ENCODE data around the gene ARSK.

The ARSK gene

GRCh38 chr5:95600557-95600956, 45.7 kb downstream of the ARSK start:
- H3K27ac ChIP-seq (ENCODE audit: extremely low read depth, low read depth, low read length) = no peak overlapping the region
- H3K9me3 ChIP-seq (ENCODE audit: control insufficient read depth, insufficient read depth, low read depth, low read length) = no peaks in the 10 kb centered on the region
- no peak overlapping the region for H3K4me3 ChIP-seq (ENCODE audit: low read depth, low read length)
- ChIA-PET POLR2A (no interaction called here), CTCF (interaction anchor here (0.6 kb wide), 1 partner anchor 673 kb away, joined by 3 read pairs; no protein-coding TSS in a partner anchor)
- TF ChIP-seq ZFP3 (tag by site-specific recombination; IDR thresholded peaks at IDR 0.05; ENCODE audit: low read depth) (no peak), OVOL3 (tag by site-specific recombination; IDR thresholded peaks at IDR 0.05) (no peak), ZNF48 (tag by site-specific recombination; IDR thresholded peaks at IDR 0.05) (no peak), ZNF549 (tag by site-specific recombination; IDR thresholded peaks at IDR 0.05) (no peak), SALL2 (tag by site-specific recombination; IDR thresholded peaks at IDR 0.05; ENCODE audit: borderline replicate concordance) (no peak)
- TF ChIP-seq, protein P1, sequence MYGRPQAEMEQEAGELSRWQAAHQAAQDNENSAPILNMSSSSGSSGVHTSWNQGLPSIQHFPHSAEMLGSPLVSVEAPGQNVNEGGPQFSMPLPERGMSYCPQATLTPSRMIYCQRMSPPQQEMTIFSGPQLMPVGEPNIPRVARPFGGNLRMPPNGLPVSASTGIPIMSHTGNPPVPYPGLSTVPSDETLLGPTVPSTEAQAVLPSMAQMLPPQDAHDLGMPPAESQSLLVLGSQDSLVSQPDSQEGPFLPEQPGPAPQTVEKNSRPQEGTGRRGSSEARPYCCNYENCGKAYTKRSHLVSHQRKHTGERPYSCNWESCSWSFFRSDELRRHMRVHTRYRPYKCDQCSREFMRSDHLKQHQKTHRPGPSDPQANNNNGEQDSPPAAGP (tag by site-specific recombination; IDR thresholded peaks at IDR 0.05) = no peak
- TF ChIP-seq, protein P2, sequence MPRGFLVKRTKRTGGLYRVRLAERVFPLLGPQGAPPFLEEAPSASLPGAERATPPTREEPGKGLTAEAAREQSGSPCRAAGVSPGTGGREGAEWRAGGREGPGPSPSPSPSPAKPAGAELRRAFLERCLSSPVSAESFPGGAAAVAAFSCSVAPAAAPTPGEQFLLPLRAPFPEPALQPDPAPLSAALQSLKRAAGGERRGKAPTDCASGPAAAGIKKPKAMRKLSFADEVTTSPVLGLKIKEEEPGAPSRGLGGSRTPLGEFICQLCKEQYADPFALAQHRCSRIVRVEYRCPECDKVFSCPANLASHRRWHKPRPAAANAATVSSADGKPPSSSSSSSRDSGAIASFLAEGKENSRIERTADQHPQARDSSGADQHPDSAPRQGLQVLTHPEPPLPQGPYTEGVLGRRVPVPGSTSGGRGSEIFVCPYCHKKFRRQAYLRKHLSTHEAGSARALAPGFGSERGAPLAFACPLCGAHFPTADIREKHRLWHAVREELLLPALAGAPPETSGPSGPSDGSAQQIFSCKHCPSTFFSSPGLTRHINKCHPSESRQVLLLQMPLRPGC (tag by site-specific recombination; IDR thresholded peaks at IDR 0.05) = no peak
- no peaks in the 10 kb centered on the region for H3K4me1 ChIP-seq (ENCODE audit: control insufficient read depth, insufficient read depth, low read length)
- H3K36me3 ChIP-seq (ENCODE audit: control insufficient read depth in 2 of 2, insufficient read depth in 1 of 2, low read length in 2 of 2) = peaks cover 0 to 10% of the 10 kb centered on the region in 2 experiments; a peak in 2 of 3 replicates

DNA sequence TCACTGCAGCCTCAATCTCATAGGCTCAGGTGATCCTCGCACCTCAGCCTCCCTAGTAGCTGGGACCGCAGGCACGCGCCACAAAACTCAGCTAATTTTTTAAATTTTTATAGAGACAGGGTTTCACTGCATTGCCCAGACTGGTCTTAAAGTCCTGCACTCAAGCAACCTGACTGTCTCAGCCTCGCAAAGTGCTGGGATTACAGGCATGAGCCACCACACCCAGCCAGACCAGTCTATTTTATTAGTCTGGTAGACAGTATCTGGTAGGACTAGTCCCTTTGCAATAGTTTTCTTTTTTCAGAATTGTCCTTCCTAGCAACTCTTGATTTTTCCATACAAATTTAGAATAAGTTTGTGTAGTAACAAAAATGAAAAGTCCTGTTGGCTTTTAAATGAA, 50.9 kb downstream of the ARSK start:
- no peaks in the 10 kb centered on the region for H3K4me1 ChIP-seq (ENCODE audit: control insufficient read depth, insufficient read depth, low read length)
- POLR2A ChIA-PET = no interaction called here
- H3K9me3 ChIP-seq (ENCODE audit: control insufficient read depth, insufficient read depth, low read depth, low read length) = no peaks in the 10 kb centered on the region
- H3K4me3 ChIP-seq (ENCODE audit: low read depth, low read length) = no peak overlapping the region
- H3K36me3 ChIP-seq (ENCODE audit: control insufficient read depth in 2 of 2, insufficient read depth in 1 of 2, low read length in 2 of 2) = peaks cover 0 to 9% of the 10 kb centered on the region in 2 experiments; a peak in 2 of 3 replicates
- CTCF ChIA-PET = interaction anchor here (1.1 kb wide), 1 partner anchor 17 kb away, joined by 3 read pairs; no protein-coding TSS in a partner anchor
- H3K27ac ChIP-seq (ENCODE audit: extremely low read depth, low read depth, low read length) = no peak overlapping the region
- TF ChIP-seq ZBTB10 (tag by site-specific recombination; IDR thresholded peaks at IDR 0.05) = no peak
- no peak for TF ChIP-seq ZNF791 (tag by site-specific recombination; IDR thresholded peaks at IDR 0.05)
- no peak for TF ChIP-seq ZNF580 (tag by site-specific recombination; IDR thresholded peaks at IDR 0.05)
- no peak for TF ChIP-seq ZNF239 (tag by site-specific recombination; IDR thresholded peaks at IDR 0.05)
- TF ChIP-seq ZNF433 (tag by site-specific recombination; IDR thresholded peaks at IDR 0.05; ENCODE audit: low read depth) = no peak
- no peak for TF ChIP-seq IKZF3 (tag by site-specific recombination; IDR thresholded peaks at IDR 0.05)

GRCh38 chr5:95606419-95606818, 51.5 kb downstream of the ARSK start:
- peaks cover 0 to 3% of the 10 kb centered on the region in 2 experiments; a peak in 2 of 3 replicates for H3K36me3 ChIP-seq (ENCODE audit: control insufficient read depth in 2 of 2, insufficient read depth in 1 of 2, low read length in 2 of 2)
- ChIA-PET POLR2A (no interaction called here), CTCF (interaction anchor here (1.1 kb wide), 1 partner anchor 17 kb away, joined by 3 read pairs; no protein-coding TSS in a partner anchor)
- no peak overlapping the region for H3K27ac ChIP-seq (ENCODE audit: extremely low read depth, low read depth, low read length)
- no peak overlapping the region for H3K4me3 ChIP-seq (ENCODE audit: low read depth, low read length)
- no peaks in the 10 kb centered on the region for H3K9me3 ChIP-seq (ENCODE audit: control insufficient read depth, insufficient read depth, low read depth, low read length)
- no peaks in the 10 kb centered on the region for H3K4me1 ChIP-seq (ENCODE audit: control insufficient read depth, insufficient read depth, low read length)
- TF ChIP-seq ZNF350 (tag by site-specific recombination; IDR thresholded peaks at IDR 0.05) (no peak), ZNF26 (tag by site-specific recombination; IDR thresholded peaks at IDR 0.05) (no peak), ZNF366 (tag by site-specific recombination; conservative IDR thresholded peaks at IDR 0.05) (no peak), ZNF561 (tag by site-specific recombination; IDR thresholded peaks at IDR 0.05; ENCODE audit: borderline replicate concordance) (no peak), AEBP2 (tag by site-specific recombination; IDR thresholded peaks at IDR 0.05; ENCODE audit: borderline replicate concordance) (no peak), YY1 (tag by site-specific recombination; IDR thresholded peaks at IDR 0.05) (no peak), ZNF530 (tag by site-specific recombination; IDR thresholded peaks at IDR 0.05; ENCODE audit: low read depth) (no peak), ZNF624 (tag by site-specific recombination; IDR thresholded peaks at IDR 0.05) (no peak), ZNF658 (tag by site-specific recombination; IDR thresholded peaks at IDR 0.05) (no peak), ZNF580 (tag by site-specific recombination; IDR thresholded peaks at IDR 0.05) (no peak), ZNF416 (tag by site-specific recombination; IDR thresholded peaks at IDR 0.05) (no peak)

Measured in HEK293 (cell line).